Esophagus (tissue), 2 donors: ENCODE results near the gene ADAMTSL3. TPM values are rescaled to one million over a fixed set of nuclear protein-coding genes. Genes with fewer than 3 reads are reported as not detected.
"Not testable (repeated sequence)": the region's sequence is repeated elsewhere in the genome, so short reads cannot be mapped to it uniquely, and the experiment has no call there.

ENCODE experiments used
- H3K27ac ChIP-seq, 2 donors: one replicate each; pipeline ENCODE4 v1.5.1; 2013; ENCODE audit warnings: low read depth in 2 of 2, mild to moderate bottlenecking in 2 of 2, inconsistent platforms in 1 of 2, low read length in 1 of 2, moderate library complexity in 1 of 2
- H3K27me3 ChIP-seq, 2 donors: one replicate each; pipeline ENCODE4 v1.6.1; 2013; ENCODE audit warnings: low read length in 2 of 2, control low read depth in 1 of 2, mild to moderate bottlenecking in 1 of 2; ENCODE audit not compliant: insufficient read depth in 2 of 2, control insufficient read depth in 1 of 2
- H3K36me3 ChIP-seq, 2 donors: one replicate each; pipeline ENCODE4 v1.6.1; 2013; ENCODE audit warnings: low read length in 1 of 2; ENCODE audit not compliant: control insufficient read depth in 2 of 2, insufficient read depth in 2 of 2
- H3K4me1 ChIP-seq, 2 donors: one replicate each; pipeline ENCODE4 v1.6.1; 2013; ENCODE audit warnings: low read length in 1 of 2; ENCODE audit not compliant: control insufficient read depth in 2 of 2, insufficient read depth in 2 of 2
- H3K4me3 ChIP-seq, 2 donors: one replicate each; pipeline ENCODE4 v1.5.1; 2013; ENCODE audit warnings: low read length in 2 of 2, mild to moderate bottlenecking in 2 of 2, low read depth in 1 of 2, moderate library complexity in 1 of 2
- H3K9me3 ChIP-seq, 2 donors: one replicate each; pipeline ENCODE4 v1.6.1; 2013; ENCODE audit warnings: mild to moderate bottlenecking in 2 of 2, low read depth in 1 of 2, low read length in 1 of 2, moderate library complexity in 1 of 2; ENCODE audit not compliant: control insufficient read depth in 2 of 2, insufficient read depth in 1 of 2
- WGBS, 2 donors: extraction: QIAGEN DNeasy Blood & Tissue Kit; methylation state at CpG; one replicate each; pipeline ENCODE4 v1.1.7; 2013; 5-methylcytosine and 5-hydroxymethylcytosine counted together
- polyA plus RNA-seq, 2 donors: library from polyadenylated mRNA; stranded (reverse); fragments of 200-250 nt; gene quantifications; one replicate each; pipeline ENCODE4 v1.2.3, GENCODE V29; 2013
- donor health status: healthy with polysubstance abuse.
- donor health status: Bipolar disorder and iron deficiency.

ADAMTSL3 gene
- polyA plus RNA-seq, 2 donors = 0.18 TPM

GRCh38 chr15:84054544-84054943 lies 400.6 kb downstream of the ADAMTSL3 start:
- not testable (repeated sequence) for H3K9me3 ChIP-seq, H3K27me3 ChIP-seq, H3K4me3 ChIP-seq, H3K36me3 ChIP-seq, H3K4me1 ChIP-seq, H3K27ac ChIP-seq
- 49 to 62% methylated on average over 1 of the region's 1 CpG for WGBS, 2 donors

DNA sequence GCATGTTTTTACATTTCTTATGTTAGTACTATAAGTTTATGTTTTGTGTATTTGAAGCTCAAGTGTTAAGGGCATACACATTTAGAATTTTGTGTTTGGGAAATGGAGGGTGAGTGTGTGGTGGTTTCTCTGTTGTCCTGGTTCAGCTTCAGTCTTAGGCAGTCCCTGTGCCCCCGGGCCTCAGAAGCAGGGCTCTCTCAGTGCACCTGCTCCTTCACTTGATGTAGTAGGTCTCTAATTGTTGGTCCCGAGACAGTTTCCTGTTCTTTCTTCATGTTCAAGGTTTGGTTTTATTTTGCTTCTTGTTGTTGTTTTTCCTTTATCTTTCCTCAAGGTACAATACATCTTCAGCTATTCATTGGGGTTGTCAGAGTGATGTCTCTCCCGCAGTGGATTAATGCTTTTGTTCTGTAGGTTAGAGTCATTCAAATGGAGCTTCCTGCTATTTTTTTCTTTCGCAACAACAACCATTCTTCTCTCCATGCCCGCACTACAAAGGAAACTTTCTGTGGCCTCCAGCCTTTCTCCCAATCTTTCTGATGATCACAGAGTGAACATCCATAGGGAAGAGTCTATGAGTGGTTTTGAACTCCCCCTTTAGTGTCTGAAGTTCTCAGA lies 403.9 kb downstream of the ADAMTSL3 start:
- WGBS, 2 donors = 73 to 79% methylated on average over 5 of the region's 5 CpGs
- no peak overlapping the region for H3K27ac ChIP-seq
- H3K4me3 ChIP-seq = no peak overlapping the region
- no peaks in the 10 kb centered on the region for H3K27me3 ChIP-seq
- H3K36me3 ChIP-seq = no peaks in the 10 kb centered on the region
- peaks cover 0 to 2% of the 10 kb centered on the region in 2 donors for H3K9me3 ChIP-seq
- no peaks in the 10 kb centered on the region for H3K4me1 ChIP-seq

GRCh38 chr15:84063674-84064073 lies 409.8 kb downstream of the ADAMTSL3 start:
- WGBS, 2 donors = 69 to 72% methylated on average over 2 of the region's 2 CpGs
- not testable (repeated sequence) for H3K9me3 ChIP-seq, H3K36me3 ChIP-seq, H3K27ac ChIP-seq, H3K4me1 ChIP-seq, H3K27me3 ChIP-seq, H3K4me3 ChIP-seq

- H3K27me3 ChIP-seq, H3K4me1 ChIP-seq, H3K36me3 ChIP-seq, H3K9me3 ChIP-seq, H3K4me3 ChIP-seq: not testable (repeated sequence)
- peak overlapping the region in 1 of 2 donors; percentile 75 for H3K27ac ChIP-seq
- 32 to 38% methylated on average over 2 of the region's 2 CpGs for WGBS, 2 donors
Measured at GRCh38 chr15:84068674-84069073, 414.8 kb downstream of the ADAMTSL3 start.

GRCh38 chr15:84078038-84078437 lies 424.1 kb downstream of the ADAMTSL3 start:
- H3K27ac ChIP-seq, H3K9me3 ChIP-seq, H3K4me1 ChIP-seq, H3K27me3 ChIP-seq, H3K4me3 ChIP-seq, H3K36me3 ChIP-seq: not testable (repeated sequence)
- 83 to 89% methylated on average over 2 of the region's 2 CpGs for WGBS, 2 donors

- H3K4me3 ChIP-seq = peak overlapping the region in 1 of 2 donors; percentile 40
- H3K9me3 ChIP-seq, H3K27me3 ChIP-seq, H3K27ac ChIP-seq, H3K4me1 ChIP-seq, H3K36me3 ChIP-seq: not testable (repeated sequence)
- WGBS, 2 donors = 20% methylated on average over 15 of the region's 15 CpGs
Measured at GRCh38 chr15:84079325-84079884, 425.5 kb downstream of the ADAMTSL3 start.

DNA sequence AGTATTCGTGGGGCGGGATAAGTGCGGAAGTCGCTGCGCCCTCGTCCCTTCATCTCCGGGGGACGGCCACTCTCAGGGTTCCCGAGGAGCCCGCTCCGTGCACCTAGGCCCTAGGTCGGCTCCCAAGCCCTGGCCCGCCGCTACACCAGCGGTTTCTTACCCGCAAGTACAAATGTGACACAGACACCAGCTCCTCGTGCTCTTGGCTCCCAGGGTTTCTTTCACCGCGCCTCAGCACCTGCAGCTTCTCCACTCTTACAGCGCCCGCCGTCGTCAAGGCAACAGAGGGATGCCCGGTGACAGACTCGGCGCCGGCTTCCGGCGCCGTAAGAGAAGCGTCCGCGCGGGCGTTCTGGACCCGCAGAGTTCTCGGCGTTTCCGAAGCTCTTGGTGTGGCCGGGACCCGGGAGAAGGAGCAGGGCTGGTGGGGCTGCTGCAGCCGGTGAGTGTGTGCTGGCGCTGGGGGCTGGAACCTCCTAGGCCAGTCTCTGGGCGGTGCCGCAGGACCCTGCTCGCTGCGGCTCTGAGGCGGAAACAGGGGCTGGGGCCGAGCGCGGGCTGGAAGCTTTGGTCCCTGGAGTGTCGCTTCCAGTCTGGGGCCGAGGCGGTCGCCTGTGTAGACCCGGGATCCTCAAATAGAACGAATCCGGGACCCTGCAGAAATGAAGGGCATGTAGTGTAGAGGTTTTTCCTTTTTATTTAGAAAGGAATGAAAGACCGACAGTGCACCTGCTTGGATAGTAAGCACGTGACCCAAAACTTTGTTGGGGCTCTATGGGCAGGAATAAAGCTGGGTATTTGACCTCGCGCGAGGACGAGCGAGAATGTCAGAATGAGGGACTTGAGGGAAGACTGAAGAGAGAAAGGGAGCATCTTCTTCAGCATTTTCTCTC lies 426.2 kb downstream of the ADAMTSL3 start:
- Histone ChIP-seq H3K27me3 (no peaks in the 10 kb centered on the region), H3K4me1 (peaks cover 2 to 4% of the 10 kb centered on the region in 2 donors), H3K27ac (no peak overlapping the region), H3K4me3 (peak overlapping the region; percentile 32 to 40), H3K9me3 (no peaks in the 10 kb centered on the region), H3K36me3 (no peaks in the 10 kb centered on the region)
- 3 to 4% methylated on average over 65 of the region's 65 CpGs for WGBS, 2 donors

DNA sequence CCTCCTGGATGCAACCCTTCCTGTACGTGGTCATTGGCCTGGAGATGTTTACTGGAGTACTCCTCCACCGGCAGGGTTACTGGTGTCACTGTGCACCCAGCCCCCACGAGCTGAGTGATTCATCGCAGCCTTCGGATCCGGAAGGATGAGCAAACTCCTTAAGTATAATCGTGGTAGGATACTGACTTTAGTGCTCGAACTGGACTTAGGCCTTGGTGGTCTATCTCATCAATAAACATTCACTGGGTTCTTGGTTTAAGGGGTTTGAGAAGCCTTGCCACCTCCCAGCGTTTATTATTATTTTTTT lies 426.8 kb downstream of the ADAMTSL3 start:
- WGBS, 2 donors = 26 to 29% methylated on average over 9 of the region's 9 CpGs
- not testable (repeated sequence) for H3K4me3 ChIP-seq

DNA sequence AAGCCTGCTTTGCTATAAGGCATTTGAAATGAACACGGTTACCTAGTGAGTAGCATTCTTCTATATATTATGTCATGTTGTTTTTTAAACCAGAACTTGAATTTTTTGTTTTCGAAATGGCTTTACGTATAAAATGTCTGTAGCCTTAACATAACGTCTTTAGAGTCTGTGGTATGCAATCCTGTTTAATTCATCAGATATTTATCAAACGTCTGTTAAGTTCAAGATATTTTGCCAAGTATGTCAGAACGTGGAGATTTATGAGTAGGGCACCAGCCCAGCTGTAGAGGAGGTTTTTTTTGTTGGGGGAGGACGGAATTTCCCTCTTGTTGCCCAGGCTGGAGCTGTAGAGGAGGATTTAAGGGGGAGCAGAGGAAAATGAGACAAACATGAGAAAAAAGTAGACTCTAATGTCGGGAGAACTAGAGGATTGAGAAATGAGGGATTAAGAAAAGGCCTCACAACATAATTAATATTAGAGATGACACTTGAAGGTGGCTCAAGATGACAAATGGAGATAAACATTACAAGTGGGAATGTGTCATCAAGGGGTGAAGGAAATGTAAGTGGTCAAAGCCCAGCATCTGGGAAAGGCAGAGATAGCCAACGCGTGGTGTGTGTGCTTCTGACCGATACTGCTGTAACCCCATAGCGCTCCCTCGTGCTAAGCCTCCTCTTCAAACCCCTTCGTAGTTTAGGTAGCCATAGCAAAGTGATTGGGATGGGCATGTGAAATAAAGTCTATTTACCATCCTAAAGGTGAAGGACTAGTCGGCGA lies 427.7 kb downstream of the ADAMTSL3 start:
- Histone ChIP-seq H3K4me1 (peaks cover 2 to 4% of the 10 kb centered on the region in 2 donors), H3K27me3 (no peaks in the 10 kb centered on the region), H3K4me3 (no peak overlapping the region), H3K27ac (no peak overlapping the region), H3K9me3 (no peaks in the 10 kb centered on the region), H3K36me3 (no peaks in the 10 kb centered on the region)
- WGBS, 2 donors = 76% methylated on average over 16 of the region's 16 CpGs

More for the DNA sequence above, 426.8 kb downstream of the ADAMTSL3 start:
- H3K9me3 ChIP-seq, H3K27me3 ChIP-seq, H3K27ac ChIP-seq, H3K36me3 ChIP-seq, H3K4me1 ChIP-seq: not testable (repeated sequence)
